Activated CD8-positive, alpha-beta memory T cell treated with anti-CD3 and anti-CD28 coated beads, Interleukin-2, amount 10 ng/mL, durations not matched to agents 7 days and 5 days (primary cell): ENCODE results near the gene DIS3L2. TPM values are rescaled to one million over a fixed set of nuclear protein-coding genes. Genes with fewer than 3 reads are reported as not detected.

ENCODE experiments used
- ATAC-seq: fragments of 150-1000 bp; cut with Tn5 transposase; one replicate; pipeline ENCODE4 v1.10.0; 2021; ENCODE audit warnings: moderate library complexity
- CTCF ChIA-PET: fragments of 350-600 bp; sonication (Branson Sonifier 250); formaldehyde crosslinking; loops from one replicate; lab custom pipeline; 2021; ENCODE audit warnings: antibody characterized with exemption; lab: Charles Lee
- DNase-seq: peaks from one replicate; pipeline ENCODE4 v3.0.0-alpha.2; 2020
- H3K27ac Mint-ChIP-seq: one replicate; pipeline ENCODE4 v1.8.0; 2021; ENCODE audit warnings: mild to moderate bottlenecking, mixed read lengths
- H3K27me3 Mint-ChIP-seq: one replicate; pipeline ENCODE4 v1.8.0; 2021; ENCODE audit warnings: mixed read lengths
- H3K36me3 Mint-ChIP-seq: one replicate; pipeline ENCODE4 v1.8.0; 2021; ENCODE audit warnings: mild to moderate bottlenecking, mixed read lengths
- H3K4me1 Mint-ChIP-seq: one replicate; pipeline ENCODE4 v1.8.0; 2021; ENCODE audit warnings: mixed read lengths
- H3K4me3 Mint-ChIP-seq: one replicate; pipeline ENCODE4 v1.8.0; 2021; ENCODE audit warnings: mild to moderate bottlenecking, moderate library complexity, mixed read lengths
- H3K9me3 Mint-ChIP-seq: one replicate; pipeline ENCODE4 v1.8.0; 2022; ENCODE audit warnings: low read depth, mixed read lengths
- total RNA-seq, 2 experiments: library from RNA; stranded (reverse); gene quantifications; one replicate each; pipeline ENCODE4 v1.2.3, GENCODE V29; 2021

DIS3L2 gene
- total RNA-seq, 2 experiments from 2014 or later, result 25.4 to 39.4 TPM

DNA sequence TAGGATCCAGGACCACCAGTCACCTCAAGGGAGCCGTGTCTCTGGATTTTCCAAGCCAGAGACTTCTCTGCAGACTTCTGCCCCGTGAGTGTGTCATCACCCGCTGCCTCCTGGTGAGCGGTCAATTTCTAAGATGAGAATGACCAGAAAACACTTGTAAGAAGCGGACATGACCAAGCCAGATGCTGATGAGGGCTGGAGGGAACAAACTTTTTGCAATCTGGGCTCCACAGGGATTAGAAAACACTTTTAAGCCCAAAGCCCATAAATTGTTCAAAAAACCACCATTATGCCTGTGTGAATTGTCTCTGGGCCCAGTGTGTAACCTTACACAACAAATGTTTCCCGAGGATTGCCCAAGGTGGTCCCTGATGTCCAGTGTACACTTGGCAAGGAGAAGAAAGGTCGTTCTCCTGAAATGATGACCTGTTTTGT, 30.0 kb upstream of the DIS3L2 start:
- DNase-seq (peak; percentile 35), ATAC-seq (no peak)
- H3K4me1 Mint-ChIP-seq, result peaks cover 7% of the 10 kb centered on the region
- H3K4me3 Mint-ChIP-seq, result no peak overlapping the region
- CTCF ChIA-PET, result interaction anchor here (1.1 kb wide), 1 partner anchor 10 kb away, joined by 3 read pairs; no protein-coding TSS in a partner anchor
- H3K36me3 Mint-ChIP-seq, result no peaks in the 10 kb centered on the region
- peaks cover 35% of the 10 kb centered on the region for H3K27me3 Mint-ChIP-seq
- H3K9me3 Mint-ChIP-seq, result no peaks in the 10 kb centered on the region
- no peak overlapping the region for H3K27ac Mint-ChIP-seq

DNA sequence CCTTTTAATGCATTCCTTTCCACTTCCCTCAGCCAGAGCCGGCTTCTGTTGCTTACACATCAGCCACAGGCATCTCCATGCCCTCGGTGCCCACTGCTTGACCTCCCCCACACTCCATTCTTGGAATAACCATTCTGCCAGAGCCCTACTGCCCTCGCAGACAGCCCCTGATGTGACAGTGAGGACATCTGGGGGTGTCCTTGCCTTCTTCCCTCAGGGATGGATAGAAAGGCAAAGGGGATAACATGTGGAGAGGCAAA, 28.9 kb upstream of the DIS3L2 start:
- CTCF ChIA-PET, result no interaction called here
- H3K27me3 Mint-ChIP-seq, result peaks cover 24% of the 10 kb centered on the region
- H3K27ac Mint-ChIP-seq, result no peak overlapping the region
- no peaks in the 10 kb centered on the region for H3K36me3 Mint-ChIP-seq
- ATAC-seq, result no peak
- DNase-seq, result no peak
- H3K4me3 Mint-ChIP-seq, result no peak overlapping the region
- no peaks in the 10 kb centered on the region for H3K9me3 Mint-ChIP-seq
- no peaks in the 10 kb centered on the region for H3K4me1 Mint-ChIP-seq

DNA sequence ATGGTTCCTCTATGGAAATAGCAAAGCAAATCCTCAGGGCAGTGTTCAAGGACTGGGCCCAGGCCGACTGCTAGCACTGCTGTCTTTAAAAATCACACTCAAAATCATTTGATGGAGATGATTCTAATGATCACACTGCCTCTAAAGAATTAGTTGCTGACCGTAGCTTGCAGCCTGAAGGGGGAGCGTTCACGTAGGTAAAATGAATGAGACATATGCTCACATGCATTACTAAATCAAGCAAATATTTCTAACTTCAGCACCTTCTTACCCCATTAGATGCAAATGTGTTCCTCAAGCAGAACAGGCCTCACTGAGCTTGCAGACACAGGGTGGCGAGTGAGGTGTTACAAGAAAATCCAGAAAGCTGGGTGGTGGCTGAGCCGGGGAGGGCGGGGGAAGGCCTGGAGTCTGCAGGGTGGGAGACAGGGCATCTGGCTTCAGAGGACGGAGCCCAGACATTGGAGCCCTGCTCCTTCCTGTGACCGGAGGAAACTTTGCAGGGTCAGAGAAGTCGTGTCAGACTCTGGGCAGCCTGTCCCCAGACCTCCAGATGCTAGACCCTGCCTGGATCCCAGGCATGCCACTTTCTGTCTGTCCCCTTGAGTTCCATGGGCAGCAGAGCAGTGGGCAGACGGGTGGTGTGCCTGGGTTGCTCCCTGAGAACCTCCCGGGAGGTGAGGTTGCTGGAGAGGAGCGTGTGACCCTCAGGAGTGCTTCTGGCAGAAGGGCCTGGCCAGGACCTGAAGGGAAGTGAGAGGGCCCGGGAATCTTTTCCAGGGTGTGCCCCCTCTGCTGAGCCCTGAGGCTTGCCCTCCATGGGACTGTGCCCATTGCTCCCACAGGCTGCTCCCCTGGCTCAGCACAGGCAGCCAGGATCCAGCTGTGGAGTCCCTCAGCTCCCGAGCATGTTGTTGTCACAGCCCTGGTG, 28.3 kb upstream of the DIS3L2 start:
- ATAC-seq (no peak), DNase-seq (peak; percentile 16)
- H3K27me3 Mint-ChIP-seq, result peaks cover 18% of the 10 kb centered on the region
- CTCF ChIA-PET, result no interaction called here
- no peaks in the 10 kb centered on the region for H3K4me1 Mint-ChIP-seq
- H3K4me3 Mint-ChIP-seq, result no peak overlapping the region
- H3K27ac Mint-ChIP-seq, result no peak overlapping the region
- no peaks in the 10 kb centered on the region for H3K36me3 Mint-ChIP-seq
- H3K9me3 Mint-ChIP-seq, result no peaks in the 10 kb centered on the region

DNA sequence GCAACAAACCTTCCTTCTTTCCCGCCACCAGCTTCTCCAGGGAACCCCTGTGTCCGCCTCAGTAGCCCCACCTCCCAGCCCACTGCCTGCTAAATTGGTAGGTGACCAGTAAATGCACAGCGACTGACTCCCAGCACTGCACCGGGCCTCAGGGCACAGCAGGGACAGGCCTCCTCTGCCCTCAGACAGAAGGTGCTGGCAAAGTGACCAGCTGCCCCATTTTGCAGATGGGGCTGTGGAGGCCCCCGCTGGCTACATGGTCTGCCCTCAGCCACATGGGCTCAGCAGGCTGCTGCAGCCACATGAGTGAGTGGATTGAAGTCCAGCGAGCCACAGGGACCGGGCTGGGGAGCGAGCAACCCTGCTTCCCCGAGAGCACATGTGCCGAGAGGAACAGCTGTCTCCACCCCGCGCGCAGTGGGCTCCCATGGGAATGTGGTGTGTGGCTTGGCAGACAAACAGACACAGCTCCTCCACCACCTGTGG, 27.6 kb upstream of the DIS3L2 start:
- Mint-ChIP-seq H3K27me3 (peaks cover 11% of the 10 kb centered on the region), H3K36me3 (no peaks in the 10 kb centered on the region), H3K9me3 (no peaks in the 10 kb centered on the region), H3K4me1 (no peaks in the 10 kb centered on the region), H3K4me3 (no peak overlapping the region), H3K27ac (no peak overlapping the region)
- DNase-seq (no peak), ATAC-seq (no peak)
- CTCF ChIA-PET, result no interaction called here

DNA sequence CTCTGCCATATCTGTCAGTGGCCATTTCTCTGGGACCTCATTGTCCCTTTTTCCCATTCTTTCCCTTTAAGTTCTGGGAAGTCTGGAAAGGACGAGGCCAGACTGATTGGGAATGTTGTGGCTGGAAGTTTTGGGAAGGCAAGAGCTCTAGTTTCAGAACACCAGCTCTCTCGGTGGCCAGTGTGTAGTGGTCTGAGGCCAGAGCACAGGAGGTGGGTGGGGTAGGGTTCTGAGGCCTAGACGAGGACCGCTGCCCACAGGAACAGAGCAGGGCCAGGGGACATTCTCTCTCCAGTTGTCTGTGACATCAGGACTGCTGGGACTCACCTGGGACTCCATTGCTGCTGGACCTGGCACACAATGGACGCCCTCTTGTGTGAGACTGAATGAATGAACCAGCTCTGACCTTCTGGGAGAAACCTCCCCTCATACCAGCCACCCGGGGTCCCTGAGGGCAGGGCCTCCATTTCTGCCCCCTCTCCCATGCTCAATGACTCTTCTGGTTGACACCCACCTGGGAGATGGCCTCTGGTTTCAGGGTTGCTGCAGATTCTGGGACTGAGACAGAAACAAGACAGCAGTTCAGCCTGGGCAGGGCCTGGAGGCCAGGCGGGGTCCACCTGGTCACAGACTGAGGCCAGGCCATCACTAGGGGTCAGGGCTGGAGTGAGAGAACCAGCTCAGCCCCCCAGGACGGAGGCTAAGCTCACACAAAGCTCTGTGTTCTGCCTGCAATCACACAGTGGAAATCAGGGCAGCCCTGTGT, 26.9 kb upstream of the DIS3L2 start:
- H3K27ac Mint-ChIP-seq, result no peak overlapping the region
- no peak for ATAC-seq

DNA sequence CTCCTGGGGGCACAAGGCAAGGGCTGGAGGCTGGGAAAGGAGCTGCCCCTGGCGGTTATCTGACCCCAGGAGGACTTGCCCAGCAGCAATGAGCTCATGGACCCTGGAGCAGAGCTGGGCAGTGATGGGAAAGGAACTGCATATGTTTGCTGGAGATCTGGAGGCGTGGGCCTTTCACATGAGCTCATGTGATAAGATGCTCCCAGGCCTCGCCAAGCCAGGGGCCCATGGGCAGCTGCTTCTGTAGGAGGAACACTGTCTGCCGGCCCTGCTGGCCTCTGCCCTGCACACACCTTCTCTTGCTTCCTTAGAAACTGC, 26.3 kb upstream of the DIS3L2 start:
- CTCF ChIA-PET, result interaction anchor here (0.8 to 1.3 kb wide), 2 partner anchors 10 to 34 kb away, joined by 4 to 6 read pairs; no protein-coding TSS in a partner anchor
- H3K9me3 Mint-ChIP-seq, result no peaks in the 10 kb centered on the region
- H3K27ac Mint-ChIP-seq, result no peak overlapping the region
- ATAC-seq, result no peak
- H3K27me3 Mint-ChIP-seq, result peaks cover 9% of the 10 kb centered on the region
- H3K4me3 Mint-ChIP-seq, result no peak overlapping the region
- no peaks in the 10 kb centered on the region for H3K4me1 Mint-ChIP-seq
- H3K36me3 Mint-ChIP-seq, result no peaks in the 10 kb centered on the region
- peak; percentile 32 for DNase-seq

More for the DNA sequence above, 26.9 kb upstream of the DIS3L2 start:
- Mint-ChIP-seq H3K4me3 (no peak overlapping the region), H3K4me1 (no peaks in the 10 kb centered on the region), H3K36me3 (no peaks in the 10 kb centered on the region), H3K27me3 (peaks cover 9% of the 10 kb centered on the region), H3K9me3 (no peaks in the 10 kb centered on the region)
- DNase-seq, result no peak
- CTCF ChIA-PET, result interaction anchor here (0.8 to 1.3 kb wide), 2 partner anchors 9 to 34 kb away, joined by 4 to 6 read pairs; no protein-coding TSS in a partner anchor

DNA sequence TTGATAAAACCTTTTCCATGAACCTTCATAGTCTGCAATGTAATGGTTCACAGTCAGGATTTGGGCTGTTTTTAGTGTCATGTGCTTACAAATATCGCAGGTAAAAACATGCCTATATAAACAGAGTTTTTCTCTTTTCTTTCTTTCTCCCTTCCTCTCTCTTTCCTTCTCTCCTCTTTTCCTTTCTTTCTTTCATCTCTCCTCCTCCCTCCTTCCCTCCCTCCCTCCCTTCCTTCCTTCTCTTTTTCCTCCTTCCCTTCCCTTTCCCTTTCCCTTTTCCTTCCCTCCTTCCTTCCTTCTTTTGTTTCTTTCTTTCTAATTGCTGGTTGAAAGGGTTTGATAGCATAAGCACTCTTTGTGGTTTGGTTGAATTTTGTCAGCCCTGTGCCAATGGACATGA, 25.7 kb upstream of the DIS3L2 start:
- peaks cover 9% of the 10 kb centered on the region for H3K27me3 Mint-ChIP-seq
- CTCF ChIA-PET, result interaction anchor here (1.3 kb wide), 1 partner anchor 10 kb away, joined by 6 read pairs; no protein-coding TSS in a partner anchor
- no peak for ATAC-seq
- H3K27ac Mint-ChIP-seq, result no peak overlapping the region
- no peaks in the 10 kb centered on the region for H3K36me3 Mint-ChIP-seq
- H3K4me3 Mint-ChIP-seq, result no peak overlapping the region
- H3K9me3 Mint-ChIP-seq, result no peaks in the 10 kb centered on the region
- no peak for DNase-seq
- H3K4me1 Mint-ChIP-seq, result no peaks in the 10 kb centered on the region

DNA sequence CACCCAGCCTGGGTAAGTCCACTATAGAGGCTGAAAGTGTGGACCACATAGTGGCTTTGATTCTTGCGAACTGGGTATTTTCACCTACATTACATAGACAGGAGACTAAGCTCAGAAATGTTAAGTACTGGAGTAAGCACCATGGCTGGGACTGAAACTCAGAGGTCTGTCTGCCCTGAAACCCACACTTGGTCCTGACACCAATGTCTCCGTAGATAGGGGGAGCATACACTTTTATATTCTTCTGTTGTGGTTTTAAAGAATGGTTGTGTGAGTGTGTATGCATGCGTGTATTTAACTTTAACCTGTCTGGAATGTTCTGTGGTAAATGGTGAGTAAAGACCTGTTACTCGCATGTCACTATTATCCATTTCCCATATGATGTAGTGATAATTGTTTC, 25.0 kb upstream of the DIS3L2 start:
- no peak for ATAC-seq
- Mint-ChIP-seq H3K4me3 (no peak overlapping the region), H3K36me3 (no peaks in the 10 kb centered on the region), H3K27ac (no peak overlapping the region), H3K27me3 (peaks cover 9% of the 10 kb centered on the region), H3K4me1 (no peaks in the 10 kb centered on the region), H3K9me3 (no peaks in the 10 kb centered on the region)
- DNase-seq, result no peak
- CTCF ChIA-PET, result no interaction called here

DNA sequence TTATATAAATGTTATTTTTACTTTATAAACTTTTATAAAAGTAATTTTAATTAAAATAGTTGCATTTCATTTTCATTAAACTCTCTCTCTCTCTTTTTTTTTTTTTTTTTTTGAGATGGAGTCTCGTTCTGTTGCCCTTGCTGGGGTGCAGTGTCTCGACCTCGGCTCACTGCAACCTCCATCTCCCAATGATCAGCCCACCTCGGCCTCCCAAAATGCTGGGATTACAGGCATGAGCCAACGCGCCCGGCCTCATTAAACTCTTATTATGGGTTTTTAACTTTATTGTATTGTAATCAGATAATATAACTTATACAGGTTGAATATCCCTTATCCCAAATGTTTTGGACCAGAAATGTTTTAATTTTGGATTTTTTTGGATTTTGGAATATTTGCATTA, 24.5 kb upstream of the DIS3L2 start:
- Mint-ChIP-seq H3K4me1 (no peaks in the 10 kb centered on the region), H3K27ac (no peak overlapping the region), H3K27me3 (peaks cover 6% of the 10 kb centered on the region), H3K36me3 (no peaks in the 10 kb centered on the region), H3K4me3 (no peak overlapping the region), H3K9me3 (no peaks in the 10 kb centered on the region)
- no peak for ATAC-seq
- no peak for DNase-seq
- CTCF ChIA-PET, result interaction anchor here (0.6 to 1.2 kb wide), 2 partner anchors 143 to 601 kb away, joined by 3 read pairs; no protein-coding TSS in a partner anchor

DNA sequence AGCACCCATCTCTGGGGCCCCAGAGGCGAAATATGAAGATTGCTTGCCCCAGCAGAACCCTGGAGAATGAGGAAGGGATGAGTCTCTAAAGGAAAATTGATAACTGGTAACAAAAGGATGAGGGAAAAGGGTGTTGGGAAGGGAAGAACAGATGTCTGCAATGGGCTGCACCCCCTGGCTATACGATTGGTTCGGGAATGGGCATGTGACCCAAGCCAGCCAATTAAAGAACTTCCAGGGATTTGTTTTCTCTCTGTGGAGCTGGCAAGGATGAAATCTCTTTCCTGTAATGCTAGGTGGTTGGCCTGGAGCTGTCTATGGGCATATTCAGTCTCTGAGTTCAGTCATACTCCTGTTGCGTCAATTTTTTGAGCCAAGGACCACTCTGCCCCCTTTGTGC, 22.5 kb upstream of the DIS3L2 start:
- H3K27ac Mint-ChIP-seq, result no peak overlapping the region
- peaks cover 8% of the 10 kb centered on the region for H3K27me3 Mint-ChIP-seq
- no peaks in the 10 kb centered on the region for H3K4me1 Mint-ChIP-seq
- DNase-seq, result peak; percentile 9
- H3K36me3 Mint-ChIP-seq, result no peaks in the 10 kb centered on the region
- no peak overlapping the region for H3K4me3 Mint-ChIP-seq
- ATAC-seq, result no peak
- CTCF ChIA-PET, result interaction anchor here (2.5 kb wide), 1 partner anchor 38 kb away, joined by 6 read pairs; no protein-coding TSS in a partner anchor
- H3K9me3 Mint-ChIP-seq, result no peaks in the 10 kb centered on the region

DNA sequence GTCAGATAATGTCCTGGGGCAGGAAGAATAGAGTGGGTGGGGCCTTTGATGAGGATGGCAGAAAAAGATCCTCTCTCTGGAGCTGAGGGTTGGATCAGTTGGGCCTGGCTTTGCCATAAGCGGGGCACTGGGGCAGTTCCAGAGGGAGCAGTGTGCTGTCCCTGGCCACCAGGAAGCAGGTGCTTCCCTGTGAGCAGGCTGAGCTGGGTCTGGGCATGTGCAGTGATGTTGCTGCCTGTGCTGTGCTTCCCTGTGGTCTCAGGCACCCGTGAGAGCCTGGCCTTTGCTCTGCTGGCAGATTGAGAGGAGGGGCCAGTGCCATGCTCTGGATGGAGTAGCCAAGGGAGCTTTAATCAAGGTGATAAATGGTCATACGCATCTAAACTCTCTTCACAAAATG, 20.7 kb upstream of the DIS3L2 start:
- no peak for ATAC-seq
- Mint-ChIP-seq H3K27me3 (peaks cover 8% of the 10 kb centered on the region), H3K4me3 (no peak overlapping the region), H3K4me1 (no peaks in the 10 kb centered on the region), H3K9me3 (no peaks in the 10 kb centered on the region), H3K27ac (no peak overlapping the region), H3K36me3 (no peaks in the 10 kb centered on the region)
- DNase-seq, result no peak
- CTCF ChIA-PET, result interaction anchor here (1.3 to 1.6 kb wide), 2 partner anchors 12 to 16 kb away, joined by 3 read pairs; no protein-coding TSS in a partner anchor

DNA sequence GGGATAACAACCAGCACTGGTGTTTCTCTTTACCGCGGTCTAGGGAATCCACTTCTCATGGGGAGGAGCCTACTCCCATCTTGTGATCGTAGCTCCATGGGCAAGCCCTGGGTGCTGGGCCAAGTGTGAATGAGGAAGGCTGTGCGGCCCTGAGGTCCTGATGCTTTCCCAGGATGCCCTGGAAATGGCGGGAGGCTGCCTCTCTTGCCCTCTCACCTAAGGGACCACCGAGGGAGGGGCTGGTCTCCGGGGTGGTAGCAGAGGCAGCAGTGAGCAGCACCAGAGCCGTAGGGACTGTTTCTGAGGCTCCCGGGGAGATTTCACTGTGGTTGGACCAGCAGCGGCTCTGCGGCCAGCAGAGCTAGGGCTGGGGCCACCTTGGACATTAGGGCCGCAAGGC, 19.8 kb upstream of the DIS3L2 start:
- Mint-ChIP-seq H3K27me3 (peaks cover 4% of the 10 kb centered on the region), H3K27ac (no peak overlapping the region), H3K4me3 (no peak overlapping the region), H3K9me3 (no peaks in the 10 kb centered on the region), H3K4me1 (no peaks in the 10 kb centered on the region), H3K36me3 (no peaks in the 10 kb centered on the region)
- ATAC-seq (no peak), DNase-seq (no peak)
- CTCF ChIA-PET, result interaction anchor here (1.3 to 1.6 kb wide), 2 partner anchors 13 to 17 kb away, joined by 3 read pairs; no protein-coding TSS in a partner anchor

DNA sequence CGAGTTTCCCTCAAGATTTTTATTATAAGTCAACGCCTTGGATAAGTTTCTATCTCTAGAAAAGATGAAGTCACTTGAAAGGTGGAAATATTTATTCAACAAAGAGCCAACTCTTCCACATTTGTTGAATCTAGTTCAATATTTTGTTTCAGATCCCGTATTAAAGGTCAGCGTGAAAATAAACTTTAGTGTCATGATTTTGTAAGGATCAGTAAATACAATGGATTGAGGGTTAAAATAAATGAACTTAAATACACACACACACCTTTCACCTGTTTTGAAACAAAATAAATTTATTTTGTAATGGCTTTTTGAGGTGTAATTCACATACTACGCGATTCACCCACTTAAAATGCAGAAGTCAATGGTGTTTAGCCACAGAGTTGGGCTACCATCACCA, 19.3 kb upstream of the DIS3L2 start:
- no peaks in the 10 kb centered on the region for H3K4me1 Mint-ChIP-seq
- no peaks in the 10 kb centered on the region for H3K36me3 Mint-ChIP-seq
- no peak overlapping the region for H3K4me3 Mint-ChIP-seq
- DNase-seq (no peak), ATAC-seq (no peak)
- no peaks in the 10 kb centered on the region for H3K9me3 Mint-ChIP-seq
- CTCF ChIA-PET, result interaction anchor here (1.6 kb wide), 1 partner anchor 13 kb away, joined by 3 read pairs; no protein-coding TSS in a partner anchor
- no peak overlapping the region for H3K27ac Mint-ChIP-seq
- peaks cover 4% of the 10 kb centered on the region for H3K27me3 Mint-ChIP-seq
